Adipose tissue (tissue), 3 donors: ENCODE data around the gene ZCCHC4. TPM values are rescaled to one million over a fixed set of nuclear protein-coding genes. Genes with fewer than 3 reads are reported as not detected.

ENCODE experiments used
- H3K27ac ChIP-seq: one replicate; pipeline ENCODE4 v1.5.1; 2013; ENCODE audit warnings: low read depth, low read length
- WGBS, 3 donors: extraction: QIAGEN DNeasy Blood & Tissue Kit; methylation state at CpG; one replicate each; pipeline ENCODE4 v1.1.7; 2013; 5-methylcytosine and 5-hydroxymethylcytosine counted together
- polyA plus RNA-seq, 3 donors: library from polyadenylated mRNA; stranded (reverse); fragments of 200-250 nt; gene quantifications; one replicate each; pipeline ENCODE4 v1.2.3, GENCODE V29; 2013
- donor health status: healthy with polysubstance abuse.
- donor health status: Bipolar disorder and iron deficiency.
- donor health status: healthy.

Gene ZCCHC4
- polyA plus RNA-seq, 3 donors, result 2.5 to 3.6 (median 3.4) TPM

DNA sequence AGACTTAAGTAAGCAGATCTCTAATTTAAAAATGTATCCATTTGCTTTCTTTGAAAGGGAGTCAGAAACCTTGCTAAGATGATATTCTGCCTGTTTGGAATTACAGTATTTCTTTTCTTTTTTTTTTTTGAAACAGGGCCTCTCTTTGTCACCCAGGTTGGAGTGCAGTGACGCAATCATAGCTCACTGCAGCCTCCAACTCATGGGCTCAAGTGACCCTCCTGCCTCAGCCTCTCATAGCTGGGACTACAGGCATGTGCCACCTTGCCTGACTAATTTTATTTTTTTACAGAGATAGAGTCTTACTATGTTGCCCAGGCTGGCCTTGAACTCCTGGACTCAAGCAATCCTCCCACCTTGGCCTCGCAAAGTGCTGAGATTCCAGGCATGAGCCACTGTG is 104.4 kb downstream of the ZCCHC4 start:
- 93 to 98% (median 97%) methylated on average over 2 of the region's 2 CpGs for WGBS, 3 donors
- no peak overlapping the region for H3K27ac ChIP-seq

Other genes starting within 250 kb of the ZCCHC4 start
- gene SEPSECS, start 152.3 kb upstream of the ZCCHC4 start, polyA plus RNA-seq, result 1 to 10 TPM; 2.8 to 5.1 (median 3.6) TPM
- gene PI4K2B, start 78.7 kb upstream of the ZCCHC4 start, polyA plus RNA-seq, result 10 to 100 TPM in 1 of 3 donors, 1 to 10 TPM in 2; 4.1 to 11.9 (median 6.5) TPM
- gene ANAPC4, start 64.5 kb downstream of the ZCCHC4 start, polyA plus RNA-seq, result 10 to 100 TPM; 10.6 to 12.0 (median 11.4) TPM